ENCODE data around the gene PBXIP1. TPM values are rescaled to one million over a fixed set of nuclear protein-coding genes. Genes with fewer than 3 reads are reported as not detected.

The PBXIP1 gene
- total RNA-seq, 1 donor from 2014 or later, result 75.7 TPM

GRCh38 chr1:154945160-154945961 lies 10.5 kb downstream of the PBXIP1 start:
- Histone ChIP-seq H3K36me3 (peaks cover 38% of the 10 kb centered on the region), H3K4me1 (peaks cover 28% of the 10 kb centered on the region), H3K9me3 (no peaks in the 10 kb centered on the region), H3K4me3 (no peak overlapping the region), H3K27me3 (no peaks in the 10 kb centered on the region), H3K27ac (no peak overlapping the region)
- DNase-seq, result no peak
- ATAC-seq, result no peak
- intact Hi-C loops (cut with DNase I), result no loop called here
- TF ChIP-seq CTCF (IDR thresholded peaks at IDR 0.05), result no peak

GRCh38 chr1:154944401-154945159 lies 11.3 kb downstream of the PBXIP1 start:
- DNase-seq (no peak), ATAC-seq (no peak)
- H3K27me3 ChIP-seq, result no peaks in the 10 kb centered on the region
- H3K4me1 ChIP-seq, result peaks cover 28% of the 10 kb centered on the region
- no peak for TF ChIP-seq CTCF (IDR thresholded peaks at IDR 0.05)
- intact Hi-C loops (cut with DNase I), result no loop called here
- H3K36me3 ChIP-seq, result peaks cover 37% of the 10 kb centered on the region
- H3K27ac ChIP-seq, result no peak overlapping the region
- H3K9me3 ChIP-seq, result no peaks in the 10 kb centered on the region
- no peak overlapping the region for H3K4me3 ChIP-seq

- intact Hi-C loops (cut with DNase I), result no loop called here
- H3K27ac ChIP-seq, result peak overlapping the region; percentile 51
- DNase-seq (no peak), ATAC-seq (peak; percentile 56)
- peaks cover 28% of the 10 kb centered on the region for H3K4me1 ChIP-seq
- no peak overlapping the region for H3K4me3 ChIP-seq
- peaks cover 37% of the 10 kb centered on the region for H3K36me3 ChIP-seq
- no peaks in the 10 kb centered on the region for H3K27me3 ChIP-seq
- H3K9me3 ChIP-seq, result no peaks in the 10 kb centered on the region
- TF ChIP-seq CTCF (IDR thresholded peaks at IDR 0.05), result peak; percentile 73
Observed at GRCh38 chr1:154943649-154944400, 12.1 kb downstream of the PBXIP1 start.

- intact Hi-C loops (cut with DNase I), result no loop called here
Observed at GRCh38 chr1:154941333-154942013, 14.4 kb downstream of the PBXIP1 start.

More at GRCh38 chr1:154941333-154942013, 14.4 kb downstream of the PBXIP1 start:
- DNase-seq, result no peak
- H3K9me3 ChIP-seq, result no peaks in the 10 kb centered on the region
- no peaks in the 10 kb centered on the region for H3K27me3 ChIP-seq
- no peak for TF ChIP-seq CTCF (IDR thresholded peaks at IDR 0.05)
- H3K27ac ChIP-seq, result peak overlapping the region; percentile 44
- H3K36me3 ChIP-seq, result peaks cover 17% of the 10 kb centered on the region
- peaks cover 36% of the 10 kb centered on the region for H3K4me1 ChIP-seq
- H3K4me3 ChIP-seq, result no peak overlapping the region
- ATAC-seq, result no peak

All from upper lobe of right lung (tissue), 1 donor.